GM18520 (cell line): Measurements from ENCODE around the gene FAIM2.

Experiments
- ATAC-seq: cut with Tn5 transposase; IDR thresholded peaks from one replicate; pipeline ENCODE4 v1.9.1; 2021; ENCODE audit not compliant: unreplicated experiment

FAIM2 gene

GRCh38 chr12:49939707-49940106 lies 36.0 kb upstream of the FAIM2 start:
- ATAC-seq, result no peak

GRCh38 chr12:49939307-49939706 lies 35.6 kb upstream of the FAIM2 start:
- no peak for ATAC-seq

GRCh38 chr12:49937639-49938300 lies 34.1 kb upstream of the FAIM2 start:
- ATAC-seq, result no peak

GRCh38 chr12:49936925-49937324 lies 33.2 kb upstream of the FAIM2 start:
- no peak for ATAC-seq

GRCh38 chr12:49934505-49934904 lies 30.8 kb upstream of the FAIM2 start:
- ATAC-seq, result no peak

- ATAC-seq, result no peak
Measured at GRCh38 chr12:49933796-49934195, 30.1 kb upstream of the FAIM2 start.

GRCh38 chr12:49932533-49933130 lies 28.9 kb upstream of the FAIM2 start:
- ATAC-seq, result no peak

GRCh38 chr12:49932023-49932422 lies 28.3 kb upstream of the FAIM2 start:
- no peak for ATAC-seq

GRCh38 chr12:49930515-49931288 lies 27.0 kb upstream of the FAIM2 start:
- no peak for ATAC-seq

- ATAC-seq, result no peak
Measured at GRCh38 chr12:49929581-49929980, 25.9 kb upstream of the FAIM2 start.

GRCh38 chr12:49928471-49928870 lies 24.8 kb upstream of the FAIM2 start:
- no peak for ATAC-seq

- no peak for ATAC-seq
Measured at GRCh38 chr12:49925433-49926204, 21.9 kb upstream of the FAIM2 start.

- ATAC-seq, result no peak
Measured at GRCh38 chr12:49924628-49925246, 21.0 kb upstream of the FAIM2 start.

GRCh38 chr12:49923880-49924556 lies 20.3 kb upstream of the FAIM2 start:
- no peak for ATAC-seq

GRCh38 chr12:49923035-49923644 lies 19.4 kb upstream of the FAIM2 start:
- no peak for ATAC-seq

GRCh38 chr12:49922349-49923034 lies 18.8 kb upstream of the FAIM2 start:
- ATAC-seq, result no peak

GRCh38 chr12:49921936-49922335 lies 18.2 kb upstream of the FAIM2 start:
- no peak for ATAC-seq

GRCh38 chr12:49921299-49921698 lies 17.6 kb upstream of the FAIM2 start:
- no peak for ATAC-seq

- ATAC-seq, result no peak
Measured at GRCh38 chr12:49920915-49921286, 17.2 kb upstream of the FAIM2 start.
